Measurements from ENCODE around the gene FILIP1.

DNA sequence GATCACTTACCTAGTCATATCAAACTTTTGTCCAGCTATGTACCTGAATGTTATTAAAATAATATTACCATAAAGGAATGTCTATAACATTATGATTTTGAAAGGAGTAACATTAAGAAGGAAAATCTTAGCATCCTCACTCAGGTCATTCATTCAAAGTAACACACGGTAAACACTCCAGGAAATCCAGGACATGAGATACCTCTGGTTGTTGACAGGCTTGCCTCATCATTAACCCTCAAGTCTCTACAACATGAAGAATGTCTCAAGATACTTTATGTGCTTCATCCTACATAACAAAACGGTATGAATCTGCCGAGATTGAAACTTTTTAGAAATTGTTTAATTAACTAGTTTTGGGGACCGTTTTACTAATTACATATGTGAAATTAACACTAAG, 690 bp upstream of the FILIP1 start:
- TF ChIP-seq, protein P1, sequence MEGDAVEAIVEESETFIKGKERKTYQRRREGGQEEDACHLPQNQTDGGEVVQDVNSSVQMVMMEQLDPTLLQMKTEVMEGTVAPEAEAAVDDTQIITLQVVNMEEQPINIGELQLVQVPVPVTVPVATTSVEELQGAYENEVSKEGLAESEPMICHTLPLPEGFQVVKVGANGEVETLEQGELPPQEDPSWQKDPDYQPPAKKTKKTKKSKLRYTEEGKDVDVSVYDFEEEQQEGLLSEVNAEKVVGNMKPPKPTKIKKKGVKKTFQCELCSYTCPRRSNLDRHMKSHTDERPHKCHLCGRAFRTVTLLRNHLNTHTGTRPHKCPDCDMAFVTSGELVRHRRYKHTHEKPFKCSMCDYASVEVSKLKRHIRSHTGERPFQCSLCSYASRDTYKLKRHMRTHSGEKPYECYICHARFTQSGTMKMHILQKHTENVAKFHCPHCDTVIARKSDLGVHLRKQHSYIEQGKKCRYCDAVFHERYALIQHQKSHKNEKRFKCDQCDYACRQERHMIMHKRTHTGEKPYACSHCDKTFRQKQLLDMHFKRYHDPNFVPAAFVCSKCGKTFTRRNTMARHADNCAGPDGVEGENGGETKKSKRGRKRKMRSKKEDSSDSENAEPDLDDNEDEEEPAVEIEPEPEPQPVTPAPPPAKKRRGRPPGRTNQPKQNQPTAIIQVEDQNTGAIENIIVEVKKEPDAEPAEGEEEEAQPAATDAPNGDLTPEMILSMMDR (conservative IDR thresholded peaks at IDR 0.05; ENCODE audit: low read depth, low read length), result no peak
- TF ChIP-seq POLR2A (IDR thresholded peaks at IDR 0.05; ENCODE audit: low read depth, low read length), result no peak
- TF ChIP-seq BHLHE40 (IDR thresholded peaks at IDR 0.05; ENCODE audit: low read depth, low read length), result no peak
- no peak for TF ChIP-seq CEBPB (IDR thresholded peaks at IDR 0.05; ENCODE audit: low read depth, low read length)
- TF ChIP-seq RFX5 (IDR thresholded peaks at IDR 0.05; ENCODE audit: low read depth, low read length), result no peak
- TF ChIP-seq, protein P2, sequence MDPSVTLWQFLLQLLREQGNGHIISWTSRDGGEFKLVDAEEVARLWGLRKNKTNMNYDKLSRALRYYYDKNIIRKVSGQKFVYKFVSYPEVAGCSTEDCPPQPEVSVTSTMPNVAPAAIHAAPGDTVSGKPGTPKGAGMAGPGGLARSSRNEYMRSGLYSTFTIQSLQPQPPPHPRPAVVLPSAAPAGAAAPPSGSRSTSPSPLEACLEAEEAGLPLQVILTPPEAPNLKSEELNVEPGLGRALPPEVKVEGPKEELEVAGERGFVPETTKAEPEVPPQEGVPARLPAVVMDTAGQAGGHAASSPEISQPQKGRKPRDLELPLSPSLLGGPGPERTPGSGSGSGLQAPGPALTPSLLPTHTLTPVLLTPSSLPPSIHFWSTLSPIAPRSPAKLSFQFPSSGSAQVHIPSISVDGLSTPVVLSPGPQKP (IDR thresholded peaks at IDR 0.05; ENCODE audit: borderline replicate concordance, low read depth, low read length), result no peak
- TF ChIP-seq RAD21 (IDR thresholded peaks at IDR 0.05; ENCODE audit: low read length), result no peak
- no peak for TF ChIP-seq MXI1 (IDR thresholded peaks at IDR 0.05; ENCODE audit: borderline replicate concordance, low read depth, low read length)
- no peak for TF ChIP-seq SMC3 (IDR thresholded peaks at IDR 0.05; ENCODE audit: low read depth, low read length)
- TF ChIP-seq RCOR1 (IDR thresholded peaks at IDR 0.05; ENCODE audit: insufficient replicate concordance, low read length), result no peak
- no peak for TF ChIP-seq FOS (IDR thresholded peaks at IDR 0.05; ENCODE audit: low read depth, low read length)
- TF ChIP-seq, protein P3, sequence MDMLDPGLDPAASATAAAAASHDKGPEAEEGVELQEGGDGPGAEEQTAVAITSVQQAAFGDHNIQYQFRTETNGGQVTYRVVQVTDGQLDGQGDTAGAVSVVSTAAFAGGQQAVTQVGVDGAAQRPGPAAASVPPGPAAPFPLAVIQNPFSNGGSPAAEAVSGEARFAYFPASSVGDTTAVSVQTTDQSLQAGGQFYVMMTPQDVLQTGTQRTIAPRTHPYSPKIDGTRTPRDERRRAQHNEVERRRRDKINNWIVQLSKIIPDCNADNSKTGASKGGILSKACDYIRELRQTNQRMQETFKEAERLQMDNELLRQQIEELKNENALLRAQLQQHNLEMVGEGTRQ (IDR thresholded peaks at IDR 0.05; ENCODE audit: low read depth, low read length), result no peak
- no peak for TF ChIP-seq MAFK (IDR thresholded peaks at IDR 0.05; ENCODE audit: low read depth, low read length)
- TF ChIP-seq NFE2L2 (IDR thresholded peaks at IDR 0.05; ENCODE audit: low read depth, low read length), result no peak

All from IMR-90 (cell line).